SK-N-SH (cell line): ENCODE measurements around the gene SFSWAP. TPM values are rescaled to one million over a fixed set of nuclear protein-coding genes. Genes with fewer than 3 reads are reported as not detected.

ENCODE experiments used
- CTCF ChIA-PET: fragments of 300-600, 350-600 bp; formaldehyde crosslinking; extraction: SDS; loops from one replicate; lab custom pipeline; 2021; lab: Yijun Ruan, JAX
- POLR2A ChIA-PET: fragments of 350-600 bp; sonication (Branson Sonifier 250); formaldehyde crosslinking; extraction: SDS; loops from one replicate; lab custom pipeline; 2020; ENCODE audit warnings: antibody characterized with exemption, inconsistent platforms; lab: Yijun Ruan, JAX
- DNase-seq: peaks from one replicate; pipeline ENCODE4 v3.0.0; 2012
- H2AFZ ChIP-seq: fragments of 200-600 bp; sonication (generic); 2 replicates; pipeline ENCODE4 v1.8.1; 2016; ENCODE audit warnings: antibody characterized with exemption, mild to moderate bottlenecking, low read depth
- H3F3A ChIP-seq: fragments of 200-600 bp; sonication (generic); replicated peaks from 2 replicates; pipeline ENCODE3; 2016; ENCODE audit warnings: antibody characterized with exemption, mild to moderate bottlenecking; ENCODE audit not compliant: insufficient read depth
- H3K27ac ChIP-seq, 2 experiments: fragments of 200-500 bp in 1 of 2; fragments of 200-600 bp in 1 of 2; sonication (Bioruptor generic) in 1 of 2; sonication (generic), shearing (Covaris generic) in 1 of 2; 2 replicates each; pipeline versions ENCODE4 v1.5.1 to v1.6.1; 2014 to 2016; ENCODE audit warnings: low read depth in 2 of 2, inconsistent platforms in 1 of 2, low read length in 1 of 2, mild to moderate bottlenecking in 1 of 2, mixed read lengths in 1 of 2
- H3K27me3 ChIP-seq: fragments of 200-600 bp; sonication (generic), shearing (Covaris generic); 2 replicates; pipeline ENCODE4 v1.6.1; 2016; ENCODE audit warnings: mixed run types; ENCODE audit not compliant: insufficient read depth
- H3K36me3 ChIP-seq, 2 experiments: fragments of 200-500 bp in 1 of 2; fragments of 200-600 bp in 1 of 2; sonication (Bioruptor generic) in 1 of 2; sonication (generic) in 1 of 2; replicated peaks in 1 of 2; 2 replicates each; pipeline versions ENCODE3 to v1.5.1; 2014 to 2016; ENCODE audit warnings: low read length in 1 of 2, mild to moderate bottlenecking in 1 of 2; ENCODE audit not compliant: insufficient read depth in 2 of 2, control insufficient read depth in 1 of 2
- H3K4me1 ChIP-seq, 2 experiments: fragments of 200-500 bp in 1 of 2; fragments of 200-600 bp in 1 of 2; sonication (Bioruptor generic) in 1 of 2; sonication (generic), shearing (Covaris generic) in 1 of 2; 2 replicates each; pipeline versions ENCODE4 v1.5.1 to v1.6.1; 2014 to 2016; ENCODE audit warnings: low read depth in 1 of 2, low read length in 1 of 2, mixed run types in 1 of 2; ENCODE audit not compliant: insufficient read depth in 2 of 2, control insufficient read depth in 1 of 2
- H3K4me2 ChIP-seq: fragments of 200-600 bp; sonication (generic), shearing (Covaris generic); 2 replicates; pipeline ENCODE4 v1.6.1; 2017; ENCODE audit warnings: mixed run types
- H3K4me3 ChIP-seq, 2 experiments: fragments of 200-500 bp in 1 of 2; fragments of 200-600 bp in 1 of 2; sonication (Bioruptor generic) in 1 of 2; sonication (generic), shearing (Covaris generic) in 1 of 2; 2 replicates each; pipeline versions ENCODE4 v1.5.1 to v1.8.1; 2014 to 2016; ENCODE audit warnings: low read depth in 2 of 2, inconsistent platforms in 1 of 2, low read length in 1 of 2, mild to moderate bottlenecking in 1 of 2, mixed read lengths in 1 of 2, moderate library complexity in 1 of 2
- H3K79me2 ChIP-seq: fragments of 200-600 bp; sonication (generic); 2 replicates; pipeline ENCODE4 v1.8.1; 2017; ENCODE audit warnings: mild to moderate bottlenecking; ENCODE audit not compliant: insufficient read depth
- H3K9ac ChIP-seq: fragments of 200-600 bp; sonication (generic); 2 replicates; pipeline ENCODE4 v1.6.1; 2017; ENCODE audit warnings: mixed run types
- H3K9me2 ChIP-seq: fragments of 200-600 bp; sonication (generic); 2 replicates; pipeline ENCODE4 v1.6.1; 2017; ENCODE audit warnings: mixed run types
- H3K9me3 ChIP-seq: fragments of 200-600 bp; sonication (generic); 2 replicates; pipeline ENCODE4 v1.6.1; 2017; ENCODE audit warnings: mixed run types, mild to moderate bottlenecking, moderate library complexity
- H4K20me1 ChIP-seq: fragments of 200-600 bp; sonication (generic); 2 replicates; pipeline ENCODE4 v1.6.1; 2017; ENCODE audit warnings: mild to moderate bottlenecking, mixed run types; ENCODE audit not compliant: insufficient read depth
- CHD2 ChIP-seq: fragments of 150-350 bp; IDR thresholded peaks from 2 replicates; pipeline ENCODE4 v1.6.1; 2018; ENCODE audit warnings: low read length; ENCODE audit not compliant: partially characterized antibody
- EP300 ChIP-seq, 2 experiments: IDR thresholded peaks; 2 replicates each; pipeline versions ENCODE4 v1.4.0 to v1.6.1; 2012; ENCODE audit warnings: borderline replicate concordance in 1 of 2, low read depth in 1 of 2, low read length in 1 of 2
- FOSL2 ChIP-seq: IDR thresholded peaks from 2 replicates; pipeline ENCODE4 v1.4.0; 2012; ENCODE audit warnings: low read depth, mild to moderate bottlenecking, moderate library complexity, borderline replicate concordance
- FOXJ3 ChIP-seq: sonication (generic); formaldehyde crosslinking; IDR thresholded peaks from 2 replicates; pipeline ENCODE4 v1.5.1; 2020; ENCODE audit warnings: mild to moderate bottlenecking, missing genetic modification reagents
- FOXM1 ChIP-seq: IDR thresholded peaks from 2 replicates; pipeline ENCODE4 v1.4.0; 2012; ENCODE audit warnings: low read depth, mild to moderate bottlenecking
- MXI1 ChIP-seq: IDR thresholded peaks from 2 replicates; pipeline ENCODE4 v1.6.1; 2012; ENCODE audit warnings: mild to moderate bottlenecking, low read depth, low read length, improper control_type of control experiment
- NFIC ChIP-seq: IDR thresholded peaks from 2 replicates; pipeline ENCODE4 v1.4.0; 2012; ENCODE audit warnings: borderline replicate concordance
- RCOR1 ChIP-seq: fragments of 150-350 bp; IDR thresholded peaks from 2 replicates; pipeline ENCODE4 v1.6.1; 2017; ENCODE audit warnings: antibody characterized with exemption, low read length
- RFX5 ChIP-seq: IDR thresholded peaks from 2 replicates; pipeline ENCODE4 v1.6.1; 2012; ENCODE audit warnings: mild to moderate bottlenecking, improper control_type of control experiment, low read length
- RXRA ChIP-seq: IDR thresholded peaks from 2 replicates; pipeline ENCODE4 v1.4.0; 2012; ENCODE audit warnings: low read depth, mild to moderate bottlenecking, borderline replicate concordance
- SIN3A ChIP-seq: IDR thresholded peaks from 2 replicates; pipeline ENCODE4 v1.6.1; 2012; ENCODE audit warnings: low read depth, mild to moderate bottlenecking, low read length, moderate library complexity, borderline replicate concordance
- SMC3 ChIP-seq: IDR thresholded peaks from 2 replicates; pipeline ENCODE4 v1.6.1; 2012; ENCODE audit warnings: low read depth, low read length, improper control_type of control experiment
- TAF1 ChIP-seq: IDR thresholded peaks from 2 replicates; pipeline ENCODE4 v1.6.1; 2012; ENCODE audit warnings: low read depth, mild to moderate bottlenecking, low read length, moderate library complexity, borderline replicate concordance
- TCF12 ChIP-seq: IDR thresholded peaks from 2 replicates; pipeline ENCODE4 v1.4.0; 2012
- TEAD4 ChIP-seq: IDR thresholded peaks from 2 replicates; pipeline ENCODE4 v1.4.0; 2012; ENCODE audit warnings: mild to moderate bottlenecking, borderline replicate concordance; ENCODE audit not compliant: insufficient read depth
- YY1 ChIP-seq: IDR thresholded peaks from 2 replicates; pipeline ENCODE4 v1.4.0; 2012; ENCODE audit warnings: low read depth, mild to moderate bottlenecking
- WGBS: methylation state at CpG from one replicate; pipeline ENCODE4 v1.1.6; 2017; ENCODE audit warnings: low lambda C conversion rate; 5-methylcytosine and 5-hydroxymethylcytosine counted together
- polyA plus RNA-seq, 3 experiments: library from polyadenylated mRNA; depleted of rRNA; stranded (reverse); fragments of >200 nt; gene quantifications; 2 replicates each; pipeline ENCODE4 v1.2.3, GENCODE V29; 2012
- TF ChIP-seq, protein P1 (sequence below): IDR thresholded peaks from 2 replicates; pipeline ENCODE4 v1.4.0; 2012; ENCODE audit warnings: low read depth
- TF ChIP-seq, protein P2 (sequence below): IDR thresholded peaks from 2 replicates; pipeline ENCODE4 v1.4.0; 2012; ENCODE audit warnings: low read depth, borderline replicate concordance
- TF ChIP-seq, protein P3 (sequence below): fragments of 200-600 bp; sonication (generic); IDR thresholded peaks from 2 replicates; pipeline ENCODE4 v1.6.1; 2017; ENCODE audit warnings: antibody characterized with exemption, mild to moderate bottlenecking, moderate library complexity

The SFSWAP gene
- polyA plus RNA-seq, 1 of the 3 experiments (the other 2 are of a cell fraction) = 27.9 TPM

DNA sequence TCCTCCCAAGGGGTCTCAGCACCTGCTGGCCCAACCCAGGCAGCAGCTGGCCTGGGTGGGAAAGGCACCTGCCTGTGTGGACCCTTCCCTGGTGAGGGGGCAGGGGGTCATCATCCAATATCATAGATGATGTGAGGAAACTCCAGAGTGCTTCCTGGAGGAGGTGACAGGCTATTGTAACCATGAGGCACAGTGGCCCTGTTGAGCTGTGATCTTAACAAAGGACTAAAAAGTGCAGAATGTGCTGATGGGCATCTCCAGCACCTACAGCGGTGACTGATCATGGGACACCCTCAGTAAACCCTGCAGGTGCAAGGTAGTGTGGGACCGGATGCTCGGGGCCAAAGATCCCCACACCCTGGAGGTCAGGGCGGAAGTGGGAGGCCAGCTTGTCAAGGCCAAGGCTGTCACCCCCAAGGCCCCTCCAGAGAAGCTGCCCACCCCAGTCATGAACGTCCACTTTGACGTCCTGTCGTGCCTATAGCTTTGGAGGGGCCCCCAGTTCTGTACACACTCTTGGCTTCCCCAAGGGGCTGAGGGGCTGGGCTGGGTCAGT, 124.8 kb downstream of the SFSWAP start:
- CTCF ChIA-PET = interaction anchor here (0.6 to 3.5 kb wide), 28 partner anchors 9 to 920 kb away, joined by 3 to 27 read pairs (median 5); partner anchors contain the start of genes EP400 and PUS1
- Histone ChIP-seq H3K36me3 (no peaks in the 10 kb centered on the region), H4K20me1 (no peaks in the 10 kb centered on the region), H3K27me3 (no peaks in the 10 kb centered on the region), H3K27ac (no peak overlapping the region), H3K9me3 (no peaks in the 10 kb centered on the region), H2AFZ (no peak overlapping the region), H3K79me2 (no peaks in the 10 kb centered on the region), H3F3A (no peaks in the 10 kb centered on the region), H3K4me3 (no peak overlapping the region), H3K9ac (no peak overlapping the region), H3K4me1 (peaks cover 3 to 24% of the 10 kb centered on the region in 2 experiments; a peak in 1 of 4 replicates), H3K4me2 (no peak overlapping the region), H3K9me2 (no peaks in the 10 kb centered on the region)
- DNase-seq = no peak
- POLR2A ChIA-PET = interaction anchor here (1.2 kb wide), 1 partner anchor 77 kb away, joined by 3 read pairs; no protein-coding TSS in a partner anchor
- TF ChIP-seq, protein P1, sequence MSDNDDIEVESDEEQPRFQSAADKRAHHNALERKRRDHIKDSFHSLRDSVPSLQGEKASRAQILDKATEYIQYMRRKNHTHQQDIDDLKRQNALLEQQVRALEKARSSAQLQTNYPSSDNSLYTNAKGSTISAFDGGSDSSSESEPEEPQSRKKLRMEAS = no peak
- TF ChIP-seq SMC3 = no peak
- TF ChIP-seq, protein P2, sequence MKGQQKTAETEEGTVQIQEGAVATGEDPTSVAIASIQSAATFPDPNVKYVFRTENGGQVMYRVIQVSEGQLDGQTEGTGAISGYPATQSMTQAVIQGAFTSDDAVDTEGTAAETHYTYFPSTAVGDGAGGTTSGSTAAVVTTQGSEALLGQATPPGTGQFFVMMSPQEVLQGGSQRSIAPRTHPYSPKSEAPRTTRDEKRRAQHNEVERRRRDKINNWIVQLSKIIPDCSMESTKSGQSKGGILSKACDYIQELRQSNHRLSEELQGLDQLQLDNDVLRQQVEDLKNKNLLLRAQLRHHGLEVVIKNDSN = no peak
- TF ChIP-seq SIN3A = no peak
- no peak for TF ChIP-seq FOXM1
- no peak for TF ChIP-seq FOXJ3 (CRISPR knock-in tag)
- TF ChIP-seq RXRA = no peak
- TF ChIP-seq TAF1 = no peak
- no peak for TF ChIP-seq FOSL2
- TF ChIP-seq, protein P3, sequence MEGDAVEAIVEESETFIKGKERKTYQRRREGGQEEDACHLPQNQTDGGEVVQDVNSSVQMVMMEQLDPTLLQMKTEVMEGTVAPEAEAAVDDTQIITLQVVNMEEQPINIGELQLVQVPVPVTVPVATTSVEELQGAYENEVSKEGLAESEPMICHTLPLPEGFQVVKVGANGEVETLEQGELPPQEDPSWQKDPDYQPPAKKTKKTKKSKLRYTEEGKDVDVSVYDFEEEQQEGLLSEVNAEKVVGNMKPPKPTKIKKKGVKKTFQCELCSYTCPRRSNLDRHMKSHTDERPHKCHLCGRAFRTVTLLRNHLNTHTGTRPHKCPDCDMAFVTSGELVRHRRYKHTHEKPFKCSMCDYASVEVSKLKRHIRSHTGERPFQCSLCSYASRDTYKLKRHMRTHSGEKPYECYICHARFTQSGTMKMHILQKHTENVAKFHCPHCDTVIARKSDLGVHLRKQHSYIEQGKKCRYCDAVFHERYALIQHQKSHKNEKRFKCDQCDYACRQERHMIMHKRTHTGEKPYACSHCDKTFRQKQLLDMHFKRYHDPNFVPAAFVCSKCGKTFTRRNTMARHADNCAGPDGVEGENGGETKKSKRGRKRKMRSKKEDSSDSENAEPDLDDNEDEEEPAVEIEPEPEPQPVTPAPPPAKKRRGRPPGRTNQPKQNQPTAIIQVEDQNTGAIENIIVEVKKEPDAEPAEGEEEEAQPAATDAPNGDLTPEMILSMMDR = no peak
- no peak for TF ChIP-seq RCOR1
- TF ChIP-seq MXI1 = no peak
- no peak for TF ChIP-seq CHD2
- no peak for TF ChIP-seq NFIC
- no peak for TF ChIP-seq TCF12
- no peak for TF ChIP-seq YY1
- TF ChIP-seq RFX5 = no peak
- TF ChIP-seq EP300 (IDR thresholded peaks at IDR 0.05; ENCODE audit: borderline replicate concordance in 1 of 2, low read depth in 1 of 2, low read length in 1 of 2) = no peak
- TF ChIP-seq TEAD4 = no peak
- 77% methylated on average over 4 of the region's 7 CpGs for WGBS
